GM18526 (cell line): Measurements from ENCODE around the gene CCDC88B.

Experiments used
- POLR2A ChIP-seq: IDR thresholded peaks from 3 replicates; pipeline ENCODE4 v1.6.1; 2011; ENCODE audit not compliant: insufficient read length; ENCODE audit errors: extremely low read depth

CCDC88B gene

DNA sequence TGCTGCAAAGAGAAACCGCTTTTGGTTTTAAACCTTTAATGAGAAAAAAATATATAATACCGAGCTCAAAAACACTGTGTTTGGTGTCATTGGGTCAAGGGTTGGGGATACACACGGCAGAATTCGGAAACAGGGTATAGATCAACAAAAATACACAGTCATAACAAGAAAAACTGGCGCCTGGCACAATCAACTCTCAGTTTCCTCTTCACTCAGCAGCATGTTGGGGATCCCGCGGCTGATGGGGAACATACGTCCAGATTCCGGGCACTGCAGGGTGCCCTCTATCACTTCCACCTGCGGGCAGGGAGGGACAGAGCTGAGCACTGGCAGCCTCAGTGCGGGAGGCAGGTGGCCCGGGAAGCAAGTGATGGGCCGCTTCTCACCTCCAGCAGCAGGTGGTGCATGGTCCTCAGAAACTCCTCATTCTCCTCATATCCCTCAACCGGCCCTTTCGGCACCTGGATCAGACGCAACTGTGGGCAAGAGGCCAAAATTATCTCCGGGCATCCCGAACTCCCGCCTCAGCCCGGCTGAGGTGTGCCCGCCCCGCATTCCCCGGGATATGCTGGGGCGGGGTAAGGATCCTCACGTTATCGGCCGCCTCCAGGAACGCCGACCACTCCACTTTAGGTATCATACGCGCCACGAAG, 23.2 kb upstream of the CCDC88B start:
- TF ChIP-seq POLR2A, result no peak

GRCh38 chr11:64317325-64317960, 22.6 kb upstream of the CCDC88B start, which contains the start of gene TRMT112:
TSS of gene TRMT112 (minus strand) at chr11:64317559. CDS start at chr11:64317526, 33 bp downstream.
- peak; percentile 88 for TF ChIP-seq POLR2A

- TF ChIP-seq POLR2A, result peak; percentile 70
Measured at GRCh38 chr11:64317961-64318765, 21.8 kb upstream of the CCDC88B start, which contains the start of gene PRDX5. TSS of gene PRDX5 (plus strand) at chr11:64318121. CDS start at chr11:64318216, 95 bp downstream.

GRCh38 chr11:64318766-64319761, 20.9 kb upstream of the CCDC88B start:
- no peak for TF ChIP-seq POLR2A

GRCh38 chr11:64320556-64320955, 19.4 kb upstream of the CCDC88B start:
- no peak for TF ChIP-seq POLR2A

DNA sequence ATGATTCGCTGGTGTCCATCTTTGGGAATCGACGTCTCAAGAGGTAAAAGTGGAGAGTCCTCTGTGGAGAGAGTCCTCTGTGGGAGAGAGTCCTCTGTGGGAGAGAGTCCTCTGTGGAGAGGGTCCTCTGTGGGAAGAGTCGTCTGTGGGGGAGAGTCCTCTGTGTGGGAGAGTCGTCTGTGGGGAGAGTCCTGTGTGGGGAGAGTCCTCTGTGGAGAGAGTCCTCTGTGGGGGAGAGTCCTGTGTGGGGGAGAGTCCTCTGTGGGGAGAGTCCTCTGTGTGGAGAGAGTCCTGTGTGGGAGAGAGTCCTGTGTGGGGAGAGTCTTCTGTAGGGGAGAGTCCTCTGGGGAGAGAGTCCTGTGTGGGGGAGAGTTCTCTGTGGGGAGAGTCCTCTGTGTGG, 19.0 kb upstream of the CCDC88B start:
- no peak for TF ChIP-seq POLR2A

GRCh38 chr11:64321533-64321932, 18.5 kb upstream of the CCDC88B start:
- no peak for TF ChIP-seq POLR2A

GRCh38 chr11:64322925-64323260, 17.1 kb upstream of the CCDC88B start:
- TF ChIP-seq POLR2A, result no peak

DNA sequence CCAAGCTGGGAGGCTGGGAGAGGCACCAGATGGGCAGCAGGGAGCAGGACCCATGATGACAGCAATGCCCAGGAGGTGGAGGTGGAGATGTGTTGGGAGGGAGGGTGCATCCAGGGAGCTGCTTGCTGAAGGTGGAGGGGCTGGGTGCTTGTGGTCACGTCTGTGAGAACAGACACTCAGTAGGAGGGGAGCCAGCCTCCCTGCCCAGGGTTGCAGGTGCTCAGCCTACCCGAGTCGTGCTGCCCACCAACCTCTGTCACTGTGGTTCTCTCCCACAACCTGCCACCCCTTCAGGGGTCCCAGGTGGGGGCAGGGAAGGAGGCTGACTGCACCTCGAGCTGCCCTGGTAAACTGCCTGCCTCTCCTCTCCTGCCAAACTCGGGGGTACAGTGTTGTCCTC, 16.6 kb upstream of the CCDC88B start:
- TF ChIP-seq POLR2A, result no peak

DNA sequence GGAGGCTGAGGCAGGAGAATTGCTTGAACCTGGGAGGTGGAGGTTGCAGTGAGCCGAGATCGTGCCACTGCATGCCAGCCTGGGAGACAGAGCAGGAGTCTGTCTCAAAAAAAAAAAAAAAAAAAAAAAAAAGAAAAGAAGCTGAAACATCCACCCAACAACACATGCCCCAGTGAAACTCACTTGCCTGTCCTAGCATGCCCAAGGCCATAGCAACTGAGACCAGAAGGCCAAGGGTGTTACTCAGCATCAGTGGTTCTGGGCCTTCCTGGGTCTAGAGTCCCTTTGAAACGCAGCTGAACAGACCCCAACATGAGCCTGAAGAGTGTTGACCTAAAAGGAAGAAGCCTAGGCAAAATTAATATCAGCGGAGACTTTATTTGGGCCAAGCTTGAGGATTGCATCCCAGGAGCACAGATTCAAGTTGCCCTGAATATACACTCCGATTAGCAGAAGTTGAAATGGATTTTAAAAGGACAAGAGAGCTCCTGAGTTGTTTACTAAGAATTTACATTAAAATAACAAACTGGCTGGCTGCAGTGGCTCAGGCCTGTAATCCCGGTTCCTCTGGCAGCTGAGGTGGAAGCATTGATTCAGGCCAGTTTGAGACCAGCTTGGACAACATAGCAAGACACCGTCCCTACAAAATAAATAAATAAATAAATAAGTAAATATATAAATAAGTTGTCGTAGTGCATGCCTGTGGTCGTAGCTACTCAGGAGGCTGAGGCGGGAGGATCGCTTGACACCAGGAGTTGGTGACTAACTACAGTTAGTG, 15.1 kb upstream of the CCDC88B start:
- no peak for TF ChIP-seq POLR2A

GRCh38 chr11:64327375-64327774, 12.6 kb upstream of the CCDC88B start:
- no peak for TF ChIP-seq POLR2A

DNA sequence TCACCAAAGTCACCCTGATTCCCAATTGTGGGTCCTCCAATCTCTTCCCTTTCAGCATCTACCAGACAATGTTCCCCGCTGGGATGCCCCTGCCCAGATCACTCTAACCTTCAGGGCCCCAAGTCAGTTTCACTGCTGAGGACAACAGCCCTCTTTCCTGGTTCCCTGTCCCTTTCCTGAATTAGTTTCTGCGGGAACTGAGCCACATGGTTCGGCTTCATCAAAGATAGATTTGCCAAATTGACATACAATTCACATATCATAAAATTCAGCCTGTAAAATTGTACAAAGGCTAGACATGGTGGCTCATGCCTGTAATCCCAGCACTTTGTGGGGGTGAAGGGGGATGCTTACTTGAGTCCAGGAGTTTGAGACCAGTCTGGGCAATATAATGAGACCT, 12.0 kb upstream of the CCDC88B start:
- no peak for TF ChIP-seq POLR2A

DNA sequence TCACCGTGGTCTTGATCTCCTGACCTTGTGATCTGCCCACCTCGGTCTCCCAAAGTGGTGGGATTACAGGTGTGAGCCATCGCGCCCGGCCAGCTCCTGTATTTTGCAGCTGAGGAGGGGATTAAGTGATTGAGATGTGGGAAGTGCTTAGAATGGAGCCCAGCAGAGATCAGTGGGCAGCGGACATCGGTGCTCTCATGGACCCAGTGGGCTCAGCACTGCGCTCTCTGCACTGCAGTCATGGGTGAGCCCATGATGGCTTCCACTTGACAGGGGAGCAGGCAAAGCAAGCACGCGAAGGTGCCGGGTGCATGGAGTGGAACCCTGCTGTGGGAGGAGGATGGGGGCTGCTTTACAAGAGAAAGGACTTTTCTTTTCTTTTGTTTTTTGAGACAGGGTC, 9.1 kb upstream of the CCDC88B start:
- no peak for TF ChIP-seq POLR2A

DNA sequence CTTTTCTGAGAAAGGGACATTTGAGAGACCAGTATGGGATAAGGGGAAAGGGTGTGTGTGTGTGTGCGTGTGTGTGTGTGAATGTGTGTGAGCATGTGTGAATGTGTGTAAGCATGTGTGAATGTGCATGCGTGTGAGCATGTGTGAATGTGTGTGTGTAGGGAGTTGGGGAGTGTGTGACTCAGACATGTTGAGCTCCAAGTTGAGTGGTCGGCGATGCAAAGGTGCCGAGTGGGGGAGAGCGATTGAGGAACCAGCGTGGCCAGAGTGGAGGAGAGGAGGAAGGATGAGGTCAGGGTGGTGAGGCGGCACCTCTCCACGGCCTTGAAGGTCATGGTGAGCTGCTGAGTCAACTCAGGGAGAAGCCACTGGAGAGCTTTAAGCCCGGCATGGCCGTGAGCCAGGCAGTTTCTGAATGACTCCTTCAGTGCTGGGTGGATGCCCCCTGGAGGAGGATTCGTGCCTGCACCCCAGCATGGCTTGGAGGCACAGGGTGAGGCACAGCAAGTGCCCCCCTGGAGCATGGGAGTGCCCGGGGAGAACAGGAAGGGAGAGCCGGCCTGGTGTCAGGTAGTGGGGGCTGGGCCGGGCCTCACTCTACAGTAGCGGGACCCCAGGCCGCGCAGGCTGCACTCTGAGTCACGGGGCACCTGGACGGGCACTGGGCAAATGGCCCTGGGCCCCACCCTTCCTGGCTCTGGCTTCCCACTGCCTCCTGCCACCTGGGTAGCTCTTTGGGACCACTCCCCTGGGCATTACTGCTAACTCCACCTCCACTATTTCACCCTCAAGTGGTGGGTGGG, 8.2 kb upstream of the CCDC88B start:
- TF ChIP-seq POLR2A, result peak; percentile 36

GRCh38 chr11:64333556-64333955, 6.4 kb upstream of the CCDC88B start:
- no peak for TF ChIP-seq POLR2A
